ENCODE results near the gene CDON.
A peak's percentile ranks its signal among the peaks of the same experiment; 100 is the strongest.
"Not testable (repeated sequence)": the region's sequence is repeated elsewhere in the genome, so short reads cannot be mapped to it uniquely, and the experiment has no call there.

Gene CDON

GRCh38 chr11:126012852-126013251 is 49.8 kb downstream of the CDON start:
- no peak for DNase-seq (ENCODE audit: insufficient read length, low spot score)
- FAIRE-seq, result no peak
- no peak for TF ChIP-seq POLR2A (IDR thresholded peaks at IDR 0.05; ENCODE audit: low read depth, low read length)

- TF ChIP-seq POLR2A (IDR thresholded peaks at IDR 0.05; ENCODE audit: low read depth, low read length), result no peak
- DNase-seq (ENCODE audit: insufficient read length, low spot score) (no peak), FAIRE-seq (no peak)
These were observed 50.9 kb downstream of the CDON start for GRCh38 chr11:126011754-126012153.

GRCh38 chr11:126011265-126011664 is 51.4 kb downstream of the CDON start:
- no peak for FAIRE-seq
- no peak for TF ChIP-seq POLR2A (IDR thresholded peaks at IDR 0.05; ENCODE audit: low read depth, low read length)
- no peak for DNase-seq (ENCODE audit: insufficient read length, low spot score)

GRCh38 chr11:126008956-126009355 is 53.7 kb downstream of the CDON start:
- FAIRE-seq (no peak), DNase-seq (ENCODE audit: insufficient read length, low spot score) (no peak)
- no peak for TF ChIP-seq POLR2A (IDR thresholded peaks at IDR 0.05; ENCODE audit: low read depth, low read length)

- peak; percentile 43 for FAIRE-seq
- DNase-seq (ENCODE audit: insufficient read length, low spot score), result peak; percentile 5
- no peak for TF ChIP-seq POLR2A (IDR thresholded peaks at IDR 0.05; ENCODE audit: low read depth, low read length)
These were observed 55.4 kb downstream of the CDON start for GRCh38 chr11:126007238-126007637.

GRCh38 chr11:126006068-126006467 is 56.6 kb downstream of the CDON start:
- no peak for TF ChIP-seq POLR2A (IDR thresholded peaks at IDR 0.05; ENCODE audit: low read depth, low read length)
- no peak for FAIRE-seq

GRCh38 chr11:126002181-126002580 is 60.5 kb downstream of the CDON start:
- FAIRE-seq, result no peak
- TF ChIP-seq POLR2A (IDR thresholded peaks at IDR 0.05; ENCODE audit: low read depth, low read length), result no peak

More at GRCh38 chr11:126006068-126006467, 56.6 kb downstream of the CDON start:
- no peak for DNase-seq (ENCODE audit: insufficient read length, low spot score)

GRCh38 chr11:125999234-125999880 is 63.3 kb downstream of the CDON start:
- TF ChIP-seq POLR2A (IDR thresholded peaks at IDR 0.05; ENCODE audit: low read depth, low read length), result no peak
- no peak for DNase-seq (ENCODE audit: insufficient read length, low spot score)
- FAIRE-seq, result no peak

More at GRCh38 chr11:126002181-126002580, 60.5 kb downstream of the CDON start:
- no peak for DNase-seq (ENCODE audit: insufficient read length, low spot score)

GRCh38 chr11:125998267-125998666 is 64.4 kb downstream of the CDON start:
- no peak for FAIRE-seq
- TF ChIP-seq POLR2A (IDR thresholded peaks at IDR 0.05; ENCODE audit: low read depth, low read length), result no peak
- no peak for DNase-seq (ENCODE audit: insufficient read length, low spot score)

GRCh38 chr11:125995313-125995712 is 67.4 kb downstream of the CDON start:
- TF ChIP-seq POLR2A (IDR thresholded peaks at IDR 0.05; ENCODE audit: low read depth, low read length), result no peak
- DNase-seq (ENCODE audit: insufficient read length, low spot score), result no peak

GRCh38 chr11:125994509-125994908 is 68.2 kb downstream of the CDON start:
- no peak for TF ChIP-seq POLR2A (IDR thresholded peaks at IDR 0.05; ENCODE audit: low read depth, low read length)
- FAIRE-seq (no peak), DNase-seq (ENCODE audit: insufficient read length, low spot score) (no peak)

More at GRCh38 chr11:125995313-125995712, 67.4 kb downstream of the CDON start:
- FAIRE-seq, result no peak

GRCh38 chr11:125992893-125993292 is 69.8 kb downstream of the CDON start:
- FAIRE-seq, result no peak

GRCh38 chr11:125990244-125990643 is 72.4 kb downstream of the CDON start:
- TF ChIP-seq POLR2A (IDR thresholded peaks at IDR 0.05; ENCODE audit: low read depth, low read length), result no peak
- DNase-seq (ENCODE audit: insufficient read length, low spot score), result peak; percentile 5

More at GRCh38 chr11:125992893-125993292, 69.8 kb downstream of the CDON start:
- DNase-seq (ENCODE audit: insufficient read length, low spot score), result no peak
- no peak for TF ChIP-seq POLR2A (IDR thresholded peaks at IDR 0.05; ENCODE audit: low read depth, low read length)

GRCh38 chr11:125987066-125987641 is 75.5 kb downstream of the CDON start:
- DNase-seq (ENCODE audit: insufficient read length, low spot score), result no peak
- TF ChIP-seq POLR2A (IDR thresholded peaks at IDR 0.05; ENCODE audit: low read depth, low read length), result no peak

More at GRCh38 chr11:125990244-125990643, 72.4 kb downstream of the CDON start:
- no peak for FAIRE-seq

GRCh38 chr11:125985956-125986355 is 76.7 kb downstream of the CDON start:
- not testable (repeated sequence) for FAIRE-seq; DNase-seq (ENCODE audit: insufficient read length, low spot score)

More at GRCh38 chr11:125987066-125987641, 75.5 kb downstream of the CDON start:
- no peak for FAIRE-seq

All from H54 (cell line).